ENCODE measurements around the gene CAPZA2. TPM values are rescaled to one million over a fixed set of nuclear protein-coding genes. Genes with fewer than 3 reads are reported as not detected.
"Not testable (repeated sequence)": the region's sequence is repeated elsewhere in the genome, so short reads cannot be mapped to it uniquely, and the experiment has no call there.

CAPZA2 gene
- total RNA-seq, 2 experiments from 2014 or later, result 90.9 to 135 TPM

GRCh38 chr7:116936844-116937243 lies 74.5 kb downstream of the CAPZA2 start:
- CTCF ChIA-PET, result interaction anchor here (1.4 kb wide), 1 partner anchor 10 kb away, joined by 5 read pairs; no protein-coding TSS in a partner anchor
- not testable (repeated sequence) for ATAC-seq; H3K4me3 Mint-ChIP-seq; H3K36me3 Mint-ChIP-seq; DNase-seq; H3K27ac Mint-ChIP-seq; H3K9me3 Mint-ChIP-seq (ENCODE audit: low read depth); H3K4me1 Mint-ChIP-seq
- H3K27me3 Mint-ChIP-seq, result peaks cover 28% of the 10 kb centered on the region

GRCh38 chr7:116938678-116939077 lies 76.3 kb downstream of the CAPZA2 start:
- H3K4me3 Mint-ChIP-seq, result no peak overlapping the region
- H3K4me1 Mint-ChIP-seq, result peaks cover 6% of the 10 kb centered on the region
- no peak for ATAC-seq
- DNase-seq, result no peak
- H3K27me3 Mint-ChIP-seq, result peaks cover 28% of the 10 kb centered on the region
- CTCF ChIA-PET, result interaction anchor here (1.0 kb wide), 1 partner anchor 178 kb away, joined by 3 read pairs; no protein-coding TSS in a partner anchor
- no peaks in the 10 kb centered on the region for H3K36me3 Mint-ChIP-seq
- H3K27ac Mint-ChIP-seq, result no peak overlapping the region
- no peaks in the 10 kb centered on the region for H3K9me3 Mint-ChIP-seq (ENCODE audit: low read depth)

GRCh38 chr7:116940689-116941370 lies 78.4 kb downstream of the CAPZA2 start:
- Mint-ChIP-seq H3K4me1 (peaks cover 6% of the 10 kb centered on the region), H3K4me3 (no peak overlapping the region), H3K36me3 (no peaks in the 10 kb centered on the region), H3K27ac (no peak overlapping the region), H3K27me3 (peaks cover 26% of the 10 kb centered on the region), H3K9me3 (ENCODE audit: low read depth) (no peaks in the 10 kb centered on the region)
- DNase-seq (no peak), ATAC-seq (no peak)
- CTCF ChIA-PET, result interaction anchor here (0.9 to 1.2 kb wide), 4 partner anchors 8 to 176 kb away, joined by 3 to 6 read pairs (median 4); no protein-coding TSS in a partner anchor

- no peaks in the 10 kb centered on the region for H3K36me3 Mint-ChIP-seq
- ATAC-seq (no peak), DNase-seq (no peak)
- peaks cover 6% of the 10 kb centered on the region for H3K4me1 Mint-ChIP-seq
- no peaks in the 10 kb centered on the region for H3K9me3 Mint-ChIP-seq (ENCODE audit: low read depth)
- CTCF ChIA-PET, result interaction anchor here (1.0 kb wide), 1 partner anchor 11 kb away, joined by 3 read pairs; no protein-coding TSS in a partner anchor
- no peak overlapping the region for H3K27ac Mint-ChIP-seq
- H3K4me3 Mint-ChIP-seq, result no peak overlapping the region
- H3K27me3 Mint-ChIP-seq, result peaks cover 13% of the 10 kb centered on the region
Measured at GRCh38 chr7:116942504-116942903, 80.1 kb downstream of the CAPZA2 start.

- Mint-ChIP-seq H3K4me1 (peaks cover 11% of the 10 kb centered on the region), H3K9me3 (ENCODE audit: low read depth) (no peaks in the 10 kb centered on the region), H3K36me3 (no peaks in the 10 kb centered on the region), H3K27ac (no peak overlapping the region), H3K27me3 (peaks cover 11% of the 10 kb centered on the region), H3K4me3 (no peak overlapping the region)
- DNase-seq, result no peak
- no peak for ATAC-seq
- CTCF ChIA-PET, result interaction anchor here (2.0 kb wide), 1 partner anchor 19 kb away, joined by 5 read pairs; no protein-coding TSS in a partner anchor
Measured at GRCh38 chr7:116948934-116949333, 86.5 kb downstream of the CAPZA2 start.

- H3K4me3 Mint-ChIP-seq, result no peak overlapping the region
- peaks cover 22% of the 10 kb centered on the region for H3K4me1 Mint-ChIP-seq
- H3K36me3 Mint-ChIP-seq, result no peaks in the 10 kb centered on the region
- H3K9me3 Mint-ChIP-seq (ENCODE audit: low read depth), result no peaks in the 10 kb centered on the region
- CTCF ChIA-PET, result no interaction called here
- H3K27me3 Mint-ChIP-seq, result peaks cover 8% of the 10 kb centered on the region
- no peak for DNase-seq
- H3K27ac Mint-ChIP-seq, result no peak overlapping the region
- ATAC-seq, result no peak
Measured at GRCh38 chr7:116949941-116950801, 87.8 kb downstream of the CAPZA2 start.

GRCh38 chr7:116950889-116951351 lies 88.5 kb downstream of the CAPZA2 start:
- peaks cover 27% of the 10 kb centered on the region for H3K4me1 Mint-ChIP-seq
- CTCF ChIA-PET, result no interaction called here
- no peaks in the 10 kb centered on the region for H3K36me3 Mint-ChIP-seq

GRCh38 chr7:116951366-116952292 lies 89.2 kb downstream of the CAPZA2 start:
- DNase-seq, result no peak
- peak overlapping the region; percentile 1 for H3K4me3 Mint-ChIP-seq

More at GRCh38 chr7:116950889-116951351, 88.5 kb downstream of the CAPZA2 start:
- no peak overlapping the region for H3K4me3 Mint-ChIP-seq
- H3K9me3 Mint-ChIP-seq (ENCODE audit: low read depth), result no peaks in the 10 kb centered on the region
- no peak overlapping the region for H3K27ac Mint-ChIP-seq
- H3K27me3 Mint-ChIP-seq, result peaks cover 8% of the 10 kb centered on the region
- ATAC-seq (no peak), DNase-seq (no peak)

GRCh38 chr7:116952635-116953371 lies 90.4 kb downstream of the CAPZA2 start:
- ATAC-seq (no peak), DNase-seq (no peak)
- Mint-ChIP-seq H3K27me3 (peaks cover 4% of the 10 kb centered on the region), H3K27ac (peak overlapping the region; percentile 68), H3K36me3 (peaks cover 2% of the 10 kb centered on the region), H3K4me1 (peaks cover 34% of the 10 kb centered on the region), H3K4me3 (peak overlapping the region; percentile 76), H3K9me3 (ENCODE audit: low read depth) (no peaks in the 10 kb centered on the region)
- CTCF ChIA-PET, result interaction anchor here (1.1 to 1.4 kb wide), 4 partner anchors 11 to 88 kb away, joined by 3 to 5 read pairs (median 4); no protein-coding TSS in a partner anchor

More at GRCh38 chr7:116951366-116952292, 89.2 kb downstream of the CAPZA2 start:
- Mint-ChIP-seq H3K36me3 (peaks cover 1% of the 10 kb centered on the region), H3K9me3 (ENCODE audit: low read depth) (no peaks in the 10 kb centered on the region), H3K27ac (no peak overlapping the region), H3K27me3 (peaks cover 8% of the 10 kb centered on the region), H3K4me1 (peaks cover 33% of the 10 kb centered on the region)
- ATAC-seq, result no peak
- CTCF ChIA-PET, result no interaction called here

- H3K4me3 Mint-ChIP-seq, result peak within 1 kb of the TSS; percentile 82
- peaks cover 2% of the 10 kb centered on the region for H3K27me3 Mint-ChIP-seq
- DNase-seq (peak; percentile 70), ATAC-seq (peak; percentile 80)
- H3K27ac Mint-ChIP-seq, result peak within 1 kb of the TSS; percentile 87
- H3K9me3 Mint-ChIP-seq (ENCODE audit: low read depth), result no peaks in the 10 kb centered on the region
- H3K4me1 Mint-ChIP-seq, result peaks cover 34% of the 10 kb centered on the region
- peaks cover 2% of the 10 kb centered on the region for H3K36me3 Mint-ChIP-seq
- CTCF ChIA-PET, result interaction anchor here (1.1 to 1.4 kb wide), 4 partner anchors 11 to 88 kb away, joined by 3 to 5 read pairs (median 4); no protein-coding TSS in a partner anchor
Measured at GRCh38 chr7:116953372-116953905, 91.1 kb downstream of the CAPZA2 start, which contains the start of gene ST7. Gene ST7, plus strand, starts transcription at chr7:116953501. Its CDS starts 40 bp downstream, at chr7:116953541.

- H3K27ac Mint-ChIP-seq, result peak overlapping the region; percentile 87
- peaks cover 36% of the 10 kb centered on the region for H3K4me1 Mint-ChIP-seq
- peak; percentile 49 for DNase-seq
- peak; percentile 40 for ATAC-seq
- CTCF ChIA-PET, result interaction anchor here (1.2 to 1.4 kb wide), 2 partner anchors 23 to 24 kb away, joined by 3 to 4 read pairs; no protein-coding TSS in a partner anchor
- no peaks in the 10 kb centered on the region for H3K27me3 Mint-ChIP-seq
- H3K4me3 Mint-ChIP-seq, result peak overlapping the region; percentile 82
- peaks cover 2% of the 10 kb centered on the region for H3K36me3 Mint-ChIP-seq
- H3K9me3 Mint-ChIP-seq (ENCODE audit: low read depth), result no peaks in the 10 kb centered on the region
Measured at GRCh38 chr7:116953906-116954838, 91.8 kb downstream of the CAPZA2 start.

Data from activated CD8-positive, alpha-beta memory T cell treated with anti-CD3 and anti-CD28 coated beads, Interleukin-2, amount 10 ng/mL, durations not matched to agents 7 days and 5 days (primary cell).